ENCODE results near the gene SEC31B.

Gene SEC31B

DNA sequence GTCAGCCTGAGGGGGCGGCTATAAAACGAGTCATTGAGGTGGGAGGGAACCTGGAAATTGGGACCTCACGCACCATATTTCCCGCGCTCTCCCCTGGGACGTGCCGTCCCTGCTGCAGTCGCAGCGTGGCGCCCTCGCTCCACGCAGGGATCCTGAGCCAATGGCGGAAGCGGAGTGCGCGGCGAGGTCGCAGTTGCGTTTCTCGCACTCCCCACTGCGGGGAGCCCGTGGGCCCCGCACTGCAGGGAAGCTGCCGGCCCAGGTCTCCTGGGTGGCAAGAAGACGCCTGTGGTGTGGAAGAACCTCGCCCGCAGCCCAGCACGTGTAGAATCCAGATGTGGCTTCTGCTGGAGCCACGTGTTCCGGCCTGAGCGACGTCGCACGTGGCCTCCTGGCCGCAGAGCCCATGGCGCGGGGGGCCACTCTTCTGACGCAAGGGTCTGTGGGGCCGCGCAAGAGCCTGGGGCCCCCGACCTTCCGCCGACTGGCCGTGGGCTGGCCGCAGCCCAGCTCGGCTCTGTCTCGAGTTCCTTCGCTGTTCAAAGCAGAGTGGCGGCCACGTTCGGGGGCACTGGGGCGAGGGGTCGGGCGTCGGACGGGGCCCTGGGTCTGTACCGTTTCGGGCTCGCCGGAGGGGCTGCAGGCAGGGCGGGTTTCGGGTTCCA, 42.5 kb upstream of the SEC31B start (continued):
- no peak for TF ChIP-seq ZNF624 (tag by site-specific recombination; IDR thresholded peaks at IDR 0.05)
- TF ChIP-seq, protein P1, sequence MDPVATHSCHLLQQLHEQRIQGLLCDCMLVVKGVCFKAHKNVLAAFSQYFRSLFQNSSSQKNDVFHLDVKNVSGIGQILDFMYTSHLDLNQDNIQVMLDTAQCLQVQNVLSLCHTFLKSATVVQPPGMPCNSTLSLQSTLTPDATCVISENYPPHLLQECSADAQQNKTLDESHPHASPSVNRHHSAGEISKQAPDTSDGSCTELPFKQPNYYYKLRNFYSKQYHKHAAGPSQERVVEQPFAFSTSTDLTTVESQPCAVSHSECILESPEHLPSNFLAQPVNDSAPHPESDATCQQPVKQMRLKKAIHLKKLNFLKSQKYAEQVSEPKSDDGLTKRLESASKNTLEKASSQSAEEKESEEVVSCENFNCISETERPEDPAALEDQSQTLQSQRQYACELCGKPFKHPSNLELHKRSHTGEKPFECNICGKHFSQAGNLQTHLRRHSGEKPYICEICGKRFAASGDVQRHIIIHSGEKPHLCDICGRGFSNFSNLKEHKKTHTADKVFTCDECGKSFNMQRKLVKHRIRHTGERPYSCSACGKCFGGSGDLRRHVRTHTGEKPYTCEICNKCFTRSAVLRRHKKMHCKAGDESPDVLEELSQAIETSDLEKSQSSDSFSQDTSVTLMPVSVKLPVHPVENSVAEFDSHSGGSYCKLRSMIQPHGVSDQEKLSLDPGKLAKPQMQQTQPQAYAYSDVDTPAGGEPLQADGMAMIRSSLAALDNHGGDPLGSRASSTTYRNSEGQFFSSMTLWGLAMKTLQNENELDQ (tag by site-specific recombination; IDR thresholded peaks at IDR 0.05; ENCODE audit: low read depth): no peak
- no peak for TF ChIP-seq ZNF157 (tag by site-specific recombination; IDR thresholded peaks at IDR 0.05)
- 0 out of 2 replicates have a peak, but pooled peaks have one; percentile 21 for TF ChIP-seq IKZF3 (tag by site-specific recombination; IDR thresholded peaks at IDR 0.05)
- TF ChIP-seq ZNF623 (tag by site-specific recombination; IDR thresholded peaks at IDR 0.05): no peak
- TF ChIP-seq ZNF558 (tag by site-specific recombination; IDR thresholded peaks at IDR 0.05): no peak
- TF ChIP-seq, protein P2, sequence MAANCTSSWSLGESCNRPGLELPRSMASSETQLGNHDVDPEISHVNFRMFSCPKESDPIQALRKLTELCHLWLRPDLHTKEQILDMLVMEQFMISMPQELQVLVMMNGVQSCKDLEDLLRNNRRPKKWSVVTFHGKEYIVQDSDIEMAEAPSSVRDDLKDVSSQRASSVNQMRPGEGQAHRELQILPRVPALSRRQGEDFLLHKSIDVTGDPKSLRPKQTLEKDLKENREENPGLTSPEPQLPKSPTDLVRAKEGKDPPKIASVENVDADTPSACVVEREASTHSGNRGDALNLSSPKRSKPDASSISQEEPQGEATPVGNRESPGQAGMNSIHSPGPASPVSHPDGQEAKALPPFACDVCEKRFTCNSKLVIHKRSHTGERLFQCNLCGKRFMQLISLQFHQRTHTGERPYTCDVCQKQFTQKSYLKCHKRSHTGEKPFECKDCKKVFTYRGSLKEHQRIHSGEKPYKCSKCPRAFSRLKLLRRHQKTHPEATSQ (tag by site-specific recombination; IDR thresholded peaks at IDR 0.05): no peak
- TF ChIP-seq ZNF146 (tag by site-specific recombination; IDR thresholded peaks at IDR 0.05): no peak
- TF ChIP-seq ZNF132 (tag by site-specific recombination; IDR thresholded peaks at IDR 0.05; ENCODE audit: borderline replicate concordance): no peak
- TF ChIP-seq, protein P3, sequence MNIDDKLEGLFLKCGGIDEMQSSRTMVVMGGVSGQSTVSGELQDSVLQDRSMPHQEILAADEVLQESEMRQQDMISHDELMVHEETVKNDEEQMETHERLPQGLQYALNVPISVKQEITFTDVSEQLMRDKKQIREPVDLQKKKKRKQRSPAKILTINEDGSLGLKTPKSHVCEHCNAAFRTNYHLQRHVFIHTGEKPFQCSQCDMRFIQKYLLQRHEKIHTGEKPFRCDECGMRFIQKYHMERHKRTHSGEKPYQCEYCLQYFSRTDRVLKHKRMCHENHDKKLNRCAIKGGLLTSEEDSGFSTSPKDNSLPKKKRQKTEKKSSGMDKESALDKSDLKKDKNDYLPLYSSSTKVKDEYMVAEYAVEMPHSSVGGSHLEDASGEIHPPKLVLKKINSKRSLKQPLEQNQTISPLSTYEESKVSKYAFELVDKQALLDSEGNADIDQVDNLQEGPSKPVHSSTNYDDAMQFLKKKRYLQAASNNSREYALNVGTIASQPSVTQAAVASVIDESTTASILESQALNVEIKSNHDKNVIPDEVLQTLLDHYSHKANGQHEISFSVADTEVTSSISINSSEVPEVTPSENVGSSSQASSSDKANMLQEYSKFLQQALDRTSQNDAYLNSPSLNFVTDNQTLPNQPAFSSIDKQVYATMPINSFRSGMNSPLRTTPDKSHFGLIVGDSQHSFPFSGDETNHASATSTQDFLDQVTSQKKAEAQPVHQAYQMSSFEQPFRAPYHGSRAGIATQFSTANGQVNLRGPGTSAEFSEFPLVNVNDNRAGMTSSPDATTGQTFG (tag by site-specific recombination; IDR thresholded peaks at IDR 0.05; ENCODE audit: borderline replicate concordance): no peak
- TF ChIP-seq ZNF350 (tag by site-specific recombination; IDR thresholded peaks at IDR 0.05): no peak
- TF ChIP-seq, protein P4, sequence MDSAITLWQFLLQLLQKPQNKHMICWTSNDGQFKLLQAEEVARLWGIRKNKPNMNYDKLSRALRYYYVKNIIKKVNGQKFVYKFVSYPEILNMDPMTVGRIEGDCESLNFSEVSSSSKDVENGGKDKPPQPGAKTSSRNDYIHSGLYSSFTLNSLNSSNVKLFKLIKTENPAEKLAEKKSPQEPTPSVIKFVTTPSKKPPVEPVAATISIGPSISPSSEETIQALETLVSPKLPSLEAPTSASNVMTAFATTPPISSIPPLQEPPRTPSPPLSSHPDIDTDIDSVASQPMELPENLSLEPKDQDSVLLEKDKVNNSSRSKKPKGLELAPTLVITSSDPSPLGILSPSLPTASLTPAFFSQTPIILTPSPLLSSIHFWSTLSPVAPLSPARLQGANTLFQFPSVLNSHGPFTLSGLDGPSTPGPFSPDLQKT (IDR thresholded peaks at IDR 0.05; ENCODE audit: borderline replicate concordance, low read depth, low read length): no peak
- TF ChIP-seq MZF1 (tag by site-specific recombination; IDR thresholded peaks at IDR 0.05; ENCODE audit: borderline replicate concordance): no peak
- TF ChIP-seq ZNF23 (tag by site-specific recombination; IDR thresholded peaks at IDR 0.05; ENCODE audit: borderline replicate concordance): no peak
- no peak for TF ChIP-seq ZNF24 (tag by site-specific recombination; IDR thresholded peaks at IDR 0.05)
- TF ChIP-seq GFI1B (tag by site-specific recombination; IDR thresholded peaks at IDR 0.05): no peak
- TF ChIP-seq ZNF48 (tag by site-specific recombination; IDR thresholded peaks at IDR 0.05): no peak
- peak; percentile 52 for TF ChIP-seq EGR2 (tag by site-specific recombination; IDR thresholded peaks at IDR 0.05; ENCODE audit: low read depth)
- TF ChIP-seq ZNF184 (tag by site-specific recombination; IDR thresholded peaks at IDR 0.05): no peak
- TF ChIP-seq GLIS2 (tag by site-specific recombination; IDR thresholded peaks at IDR 0.05): peak; percentile 50; the same call in 1 of the 2 replicates
- TF ChIP-seq, protein P5, sequence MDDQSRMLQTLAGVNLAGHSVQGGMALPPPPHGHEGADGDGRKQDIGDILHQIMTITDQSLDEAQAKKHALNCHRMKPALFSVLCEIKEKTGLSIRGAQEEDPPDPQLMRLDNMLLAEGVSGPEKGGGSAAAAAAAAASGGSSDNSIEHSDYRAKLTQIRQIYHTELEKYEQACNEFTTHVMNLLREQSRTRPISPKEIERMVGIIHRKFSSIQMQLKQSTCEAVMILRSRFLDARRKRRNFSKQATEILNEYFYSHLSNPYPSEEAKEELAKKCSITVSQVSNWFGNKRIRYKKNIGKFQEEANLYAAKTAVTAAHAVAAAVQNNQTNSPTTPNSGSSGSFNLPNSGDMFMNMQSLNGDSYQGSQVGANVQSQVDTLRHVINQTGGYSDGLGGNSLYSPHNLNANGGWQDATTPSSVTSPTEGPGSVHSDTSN (CRISPR knock-in tag; IDR thresholded peaks at IDR 0.05): no peak
- TF ChIP-seq, protein P6, sequence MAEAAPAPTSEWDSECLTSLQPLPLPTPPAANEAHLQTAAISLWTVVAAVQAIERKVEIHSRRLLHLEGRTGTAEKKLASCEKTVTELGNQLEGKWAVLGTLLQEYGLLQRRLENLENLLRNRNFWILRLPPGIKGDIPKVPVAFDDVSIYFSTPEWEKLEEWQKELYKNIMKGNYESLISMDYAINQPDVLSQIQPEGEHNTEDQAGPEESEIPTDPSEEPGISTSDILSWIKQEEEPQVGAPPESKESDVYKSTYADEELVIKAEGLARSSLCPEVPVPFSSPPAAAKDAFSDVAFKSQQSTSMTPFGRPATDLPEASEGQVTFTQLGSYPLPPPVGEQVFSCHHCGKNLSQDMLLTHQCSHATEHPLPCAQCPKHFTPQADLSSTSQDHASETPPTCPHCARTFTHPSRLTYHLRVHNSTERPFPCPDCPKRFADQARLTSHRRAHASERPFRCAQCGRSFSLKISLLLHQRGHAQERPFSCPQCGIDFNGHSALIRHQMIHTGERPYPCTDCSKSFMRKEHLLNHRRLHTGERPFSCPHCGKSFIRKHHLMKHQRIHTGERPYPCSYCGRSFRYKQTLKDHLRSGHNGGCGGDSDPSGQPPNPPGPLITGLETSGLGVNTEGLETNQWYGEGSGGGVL (tag by site-specific recombination; IDR thresholded peaks at IDR 0.05): no peak
- TF ChIP-seq, protein P7, sequence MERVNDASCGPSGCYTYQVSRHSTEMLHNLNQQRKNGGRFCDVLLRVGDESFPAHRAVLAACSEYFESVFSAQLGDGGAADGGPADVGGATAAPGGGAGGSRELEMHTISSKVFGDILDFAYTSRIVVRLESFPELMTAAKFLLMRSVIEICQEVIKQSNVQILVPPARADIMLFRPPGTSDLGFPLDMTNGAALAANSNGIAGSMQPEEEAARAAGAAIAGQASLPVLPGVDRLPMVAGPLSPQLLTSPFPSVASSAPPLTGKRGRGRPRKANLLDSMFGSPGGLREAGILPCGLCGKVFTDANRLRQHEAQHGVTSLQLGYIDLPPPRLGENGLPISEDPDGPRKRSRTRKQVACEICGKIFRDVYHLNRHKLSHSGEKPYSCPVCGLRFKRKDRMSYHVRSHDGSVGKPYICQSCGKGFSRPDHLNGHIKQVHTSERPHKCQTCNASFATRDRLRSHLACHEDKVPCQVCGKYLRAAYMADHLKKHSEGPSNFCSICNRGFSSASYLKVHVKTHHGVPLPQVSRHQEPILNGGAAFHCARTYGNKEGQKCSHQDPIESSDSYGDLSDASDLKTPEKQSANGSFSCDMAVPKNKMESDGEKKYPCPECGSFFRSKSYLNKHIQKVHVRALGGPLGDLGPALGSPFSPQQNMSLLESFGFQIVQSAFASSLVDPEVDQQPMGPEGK (tag by site-specific recombination; IDR thresholded peaks at IDR 0.05): peak; percentile 57
- no peak for TF ChIP-seq ZNF19 (tag by site-specific recombination; IDR thresholded peaks at IDR 0.05; ENCODE audit: low read depth)
- TF ChIP-seq, protein P8, sequence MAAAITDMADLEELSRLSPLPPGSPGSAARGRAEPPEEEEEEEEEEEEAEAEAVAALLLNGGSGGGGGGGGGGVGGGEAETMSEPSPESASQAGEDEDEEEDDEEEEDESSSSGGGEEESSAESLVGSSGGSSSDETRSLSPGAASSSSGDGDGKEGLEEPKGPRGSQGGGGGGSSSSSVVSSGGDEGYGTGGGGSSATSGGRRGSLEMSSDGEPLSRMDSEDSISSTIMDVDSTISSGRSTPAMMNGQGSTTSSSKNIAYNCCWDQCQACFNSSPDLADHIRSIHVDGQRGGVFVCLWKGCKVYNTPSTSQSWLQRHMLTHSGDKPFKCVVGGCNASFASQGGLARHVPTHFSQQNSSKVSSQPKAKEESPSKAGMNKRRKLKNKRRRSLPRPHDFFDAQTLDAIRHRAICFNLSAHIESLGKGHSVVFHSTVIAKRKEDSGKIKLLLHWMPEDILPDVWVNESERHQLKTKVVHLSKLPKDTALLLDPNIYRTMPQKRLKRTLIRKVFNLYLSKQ (tag by site-specific recombination; IDR thresholded peaks at IDR 0.05; ENCODE audit: borderline replicate concordance): no peak

Measured in HEK293 (cell line).